ENCODE data around the gene EPB41L2. TPM values are rescaled to one million over a fixed set of nuclear protein-coding genes. Genes with fewer than 3 reads are reported as not detected.

EPB41L2 gene
- total RNA-seq, 4 donors from 2014 or later, result 60.1 to 87.2 (median 67.4) TPM

GRCh38 chr6:131026243-131026642 is 36.8 kb downstream of the EPB41L2 start:
- TF ChIP-seq CTCF (IDR thresholded peaks at IDR 0.05) (no peak), POLR2A (IDR thresholded peaks at IDR 0.05; ENCODE audit: low read depth) (no peak), POLR2AphosphoS5 (IDR thresholded peaks at IDR 0.05) (no peak), EP300 (IDR thresholded peaks at IDR 0.05) (no peak)
- Histone ChIP-seq H3K27me3 (no peaks in the 10 kb centered on the region), H3K4me1 (peaks cover 13 to 43% (median 30%) of the 10 kb centered on the region in 4 donors), H3K27ac (replicated peaks in 1 of 4) (no peak overlapping the region), H3K4me3 (no peak overlapping the region), H3K9me3 (no peaks in the 10 kb centered on the region), H3K36me3 (no peaks in the 10 kb centered on the region)
- no peak for DNase-seq (ENCODE audit: extremely low spot score)
- 95% methylated on average over 1 of the region's 1 CpG for WGBS
- intact Hi-C loops (cut with DNase I), result no loop called here

- Histone ChIP-seq H3K9me3 (no peaks in the 10 kb centered on the region), H3K27ac (replicated peaks in 1 of 4) (peak overlapping the region in 1 of 4 donors; percentile 2), H3K4me1 (peaks cover 11 to 30% (median 20%) of the 10 kb centered on the region in 4 donors), H3K4me3 (no peak overlapping the region), H3K36me3 (no peaks in the 10 kb centered on the region), H3K27me3 (no peaks in the 10 kb centered on the region)
- no peak for DNase-seq (ENCODE audit: extremely low spot score)
- intact Hi-C loops (cut with DNase I), result no loop called here
- 95% methylated on average over 6 of the region's 6 CpGs for WGBS
- TF ChIP-seq POLR2A (IDR thresholded peaks at IDR 0.05; ENCODE audit: low read depth), result no peak
- no peak for TF ChIP-seq EP300 (IDR thresholded peaks at IDR 0.05)
- no peak for TF ChIP-seq POLR2AphosphoS5 (IDR thresholded peaks at IDR 0.05)
- no peak for TF ChIP-seq CTCF (IDR thresholded peaks at IDR 0.05)
Measured at GRCh38 chr6:131024565-131024964, 38.5 kb downstream of the EPB41L2 start.

- Histone ChIP-seq H3K4me3 (no peak overlapping the region), H3K36me3 (no peaks in the 10 kb centered on the region), H3K27ac (replicated peaks in 1 of 4) (peak overlapping the region in 1 of 4 donors; percentile 2), H3K9me3 (no peaks in the 10 kb centered on the region), H3K4me1 (peaks cover 5 to 29% (median 15%) of the 10 kb centered on the region in 4 donors), H3K27me3 (no peaks in the 10 kb centered on the region)
- intact Hi-C loops (cut with DNase I), result no loop called here
- no peak for DNase-seq (ENCODE audit: extremely low spot score)
- 53% methylated on average over 3 of the region's 3 CpGs for whole genome bisulfite sequencing
- TF ChIP-seq POLR2A (IDR thresholded peaks at IDR 0.05; ENCODE audit: low read depth), result no peak
- no peak for TF ChIP-seq EP300 (IDR thresholded peaks at IDR 0.05)
- TF ChIP-seq POLR2AphosphoS5 (IDR thresholded peaks at IDR 0.05), result no peak
- no peak for TF ChIP-seq CTCF (IDR thresholded peaks at IDR 0.05)
Measured at GRCh38 chr6:131023834-131024504, 39.1 kb downstream of the EPB41L2 start.

GRCh38 chr6:131022691-131023090 is 40.4 kb downstream of the EPB41L2 start:
- TF ChIP-seq CTCF (IDR thresholded peaks at IDR 0.05), result no peak
- TF ChIP-seq POLR2AphosphoS5 (IDR thresholded peaks at IDR 0.05), result no peak
- no peak for TF ChIP-seq POLR2A (IDR thresholded peaks at IDR 0.05; ENCODE audit: low read depth)
- H3K4me3 ChIP-seq, result no peak overlapping the region
- H3K4me1 ChIP-seq, result peaks cover 3 to 23% (median 12%) of the 10 kb centered on the region in 4 donors
- no peak for DNase-seq (ENCODE audit: extremely low spot score)
- intact Hi-C loops (cut with DNase I), result no loop called here
- 74% methylated on average over 4 of the region's 4 CpGs for WGBS
- H3K9me3 ChIP-seq, result no peaks in the 10 kb centered on the region
- H3K36me3 ChIP-seq, result no peaks in the 10 kb centered on the region
- no peak overlapping the region for H3K27ac ChIP-seq (replicated peaks in 1 of 4)
- no peaks in the 10 kb centered on the region for H3K27me3 ChIP-seq

- H3K4me1 ChIP-seq, result peaks cover 26 to 47% (median 39%) of the 10 kb centered on the region in 4 donors
- TF ChIP-seq EP300 (IDR thresholded peaks at IDR 0.05), result no peak
- TF ChIP-seq POLR2AphosphoS5 (IDR thresholded peaks at IDR 0.05), result no peak
- TF ChIP-seq CTCF (IDR thresholded peaks at IDR 0.05), result no peak
- TF ChIP-seq POLR2A (IDR thresholded peaks at IDR 0.05; ENCODE audit: low read depth), result no peak
- no peak overlapping the region for H3K4me3 ChIP-seq
- no peak overlapping the region for H3K27ac ChIP-seq (replicated peaks in 1 of 4)
- intact Hi-C loops (cut with DNase I), result no loop called here
- H3K36me3 ChIP-seq, result no peaks in the 10 kb centered on the region
- no peaks in the 10 kb centered on the region for H3K9me3 ChIP-seq
- no peaks in the 10 kb centered on the region for H3K27me3 ChIP-seq
- WGBS, result 91% methylated on average over 3 of the region's 3 CpGs
- DNase-seq (ENCODE audit: extremely low spot score), result no peak
Measured at GRCh38 chr6:131017962-131018361, 45.1 kb downstream of the EPB41L2 start.

Data from esophagus muscularis mucosa (tissue), 4 donors.